ENCODE data around the gene CBX6. TPM values are rescaled to one million over a fixed set of nuclear protein-coding genes. Genes with fewer than 3 reads are reported as not detected.

CBX6 gene
- polyA plus RNA-seq, 2 of the 4 experiments (the other 2 are of a cell fraction) = 9.8 to 24.0 TPM

DNA sequence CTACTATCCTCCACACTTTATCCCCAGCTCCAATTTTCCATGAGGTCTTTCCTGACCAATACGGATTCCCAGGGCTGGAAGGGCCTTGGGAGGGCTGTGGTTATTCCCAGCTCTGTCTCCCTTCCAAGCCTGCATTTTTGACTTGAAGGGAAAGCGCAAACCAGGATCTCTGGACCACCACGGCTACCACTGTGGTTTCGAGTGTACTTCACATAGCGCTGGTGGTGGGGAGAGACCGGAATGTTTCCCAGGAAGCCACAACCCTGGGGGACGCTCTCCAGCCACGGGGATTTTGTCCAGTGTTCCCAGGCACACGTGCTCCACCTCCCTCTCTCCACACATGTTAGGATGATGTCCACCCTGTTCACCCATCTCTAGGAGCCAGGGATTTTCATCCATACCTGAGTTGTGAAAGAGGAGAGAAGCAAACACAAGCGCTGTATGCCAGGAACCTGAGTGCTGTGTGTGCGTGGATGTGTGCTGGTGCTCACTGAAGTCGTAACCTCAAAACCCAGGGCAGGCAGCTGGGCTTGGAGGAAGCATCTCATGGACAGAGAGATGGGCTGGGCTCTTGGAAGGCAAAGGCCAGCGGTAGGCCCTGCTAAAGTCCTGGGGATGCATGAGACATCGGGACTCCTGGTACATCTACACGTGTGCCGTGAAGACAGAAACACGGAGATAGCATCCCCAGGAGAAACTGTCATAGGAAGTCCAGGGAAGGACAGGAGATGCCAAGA lies 26.8 kb downstream of the CBX6 start:
- peaks cover 19% of the 10 kb centered on the region; the same call in 2 of the 3 replicates for H3K4me1 ChIP-seq
- TF ChIP-seq KDM1A (IDR thresholded peaks at IDR 0.05; ENCODE audit: low read depth) = no peak
- TF ChIP-seq HOXB5 (CRISPR knock-in tag; IDR thresholded peaks at IDR 0.05) = no peak
- TF ChIP-seq CEBPB (IDR thresholded peaks at IDR 0.05) = no peak
- TF ChIP-seq CHD2 (IDR thresholded peaks at IDR 0.05; ENCODE audit: low read length, partially characterized antibody) = no peak
- TF ChIP-seq, protein P1, sequence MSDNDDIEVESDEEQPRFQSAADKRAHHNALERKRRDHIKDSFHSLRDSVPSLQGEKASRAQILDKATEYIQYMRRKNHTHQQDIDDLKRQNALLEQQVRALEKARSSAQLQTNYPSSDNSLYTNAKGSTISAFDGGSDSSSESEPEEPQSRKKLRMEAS (IDR thresholded peaks at IDR 0.05) = no peak
- TF ChIP-seq, protein P2, sequence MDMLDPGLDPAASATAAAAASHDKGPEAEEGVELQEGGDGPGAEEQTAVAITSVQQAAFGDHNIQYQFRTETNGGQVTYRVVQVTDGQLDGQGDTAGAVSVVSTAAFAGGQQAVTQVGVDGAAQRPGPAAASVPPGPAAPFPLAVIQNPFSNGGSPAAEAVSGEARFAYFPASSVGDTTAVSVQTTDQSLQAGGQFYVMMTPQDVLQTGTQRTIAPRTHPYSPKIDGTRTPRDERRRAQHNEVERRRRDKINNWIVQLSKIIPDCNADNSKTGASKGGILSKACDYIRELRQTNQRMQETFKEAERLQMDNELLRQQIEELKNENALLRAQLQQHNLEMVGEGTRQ (IDR thresholded peaks at IDR 0.05) = no peak
- TF ChIP-seq, protein P3, sequence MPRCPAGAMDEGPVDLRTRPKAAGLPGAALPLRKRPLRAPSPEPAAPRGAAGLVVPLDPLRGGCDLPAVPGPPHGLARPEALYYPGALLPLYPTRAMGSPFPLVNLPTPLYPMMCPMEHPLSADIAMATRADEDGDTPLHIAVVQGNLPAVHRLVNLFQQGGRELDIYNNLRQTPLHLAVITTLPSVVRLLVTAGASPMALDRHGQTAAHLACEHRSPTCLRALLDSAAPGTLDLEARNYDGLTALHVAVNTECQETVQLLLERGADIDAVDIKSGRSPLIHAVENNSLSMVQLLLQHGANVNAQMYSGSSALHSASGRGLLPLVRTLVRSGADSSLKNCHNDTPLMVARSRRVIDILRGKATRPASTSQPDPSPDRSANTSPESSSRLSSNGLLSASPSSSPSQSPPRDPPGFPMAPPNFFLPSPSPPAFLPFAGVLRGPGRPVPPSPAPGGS (IDR thresholded peaks at IDR 0.05) = no peak
- no peak for TF ChIP-seq MAZ (IDR thresholded peaks at IDR 0.05; ENCODE audit: borderline replicate concordance, low read depth, low read length)
- TF ChIP-seq NFE2L2 (conservative IDR thresholded peaks at IDR 0.05; ENCODE audit: low read length) = no peak
- TF ChIP-seq HOXB13 (CRISPR knock-in tag; IDR thresholded peaks at IDR 0.05; ENCODE audit: low read depth) = no peak
- no peak overlapping the region for H3K27ac ChIP-seq
- no peak overlapping the region for H3K4me2 ChIP-seq
- ChIA-PET CTCF (interaction anchor here (0.7 to 6.2 kb wide), 4 partner anchors 15 to 77 kb away, joined by 4 to 95 read pairs (median 16); no protein-coding TSS in a partner anchor), POLR2A (interaction anchor here (1.4 to 2.2 kb wide), 2 partner anchors 9 to 76 kb away, joined by 4 to 35 read pairs; no protein-coding TSS in a partner anchor)
- no peak overlapping the region for H3K4me3 ChIP-seq
- FAIRE-seq (no peak), DNase-seq (ENCODE audit: low read depth in 1 of 2, low spot score in 1 of 2) (no peak), ATAC-seq (no peak)
- WGBS (ENCODE audit: missing lambda C conversion rate) = 91% methylated on average over 16 of the region's 17 CpGs
- H3K9me3 ChIP-seq = no peaks in the 10 kb centered on the region

DNA sequence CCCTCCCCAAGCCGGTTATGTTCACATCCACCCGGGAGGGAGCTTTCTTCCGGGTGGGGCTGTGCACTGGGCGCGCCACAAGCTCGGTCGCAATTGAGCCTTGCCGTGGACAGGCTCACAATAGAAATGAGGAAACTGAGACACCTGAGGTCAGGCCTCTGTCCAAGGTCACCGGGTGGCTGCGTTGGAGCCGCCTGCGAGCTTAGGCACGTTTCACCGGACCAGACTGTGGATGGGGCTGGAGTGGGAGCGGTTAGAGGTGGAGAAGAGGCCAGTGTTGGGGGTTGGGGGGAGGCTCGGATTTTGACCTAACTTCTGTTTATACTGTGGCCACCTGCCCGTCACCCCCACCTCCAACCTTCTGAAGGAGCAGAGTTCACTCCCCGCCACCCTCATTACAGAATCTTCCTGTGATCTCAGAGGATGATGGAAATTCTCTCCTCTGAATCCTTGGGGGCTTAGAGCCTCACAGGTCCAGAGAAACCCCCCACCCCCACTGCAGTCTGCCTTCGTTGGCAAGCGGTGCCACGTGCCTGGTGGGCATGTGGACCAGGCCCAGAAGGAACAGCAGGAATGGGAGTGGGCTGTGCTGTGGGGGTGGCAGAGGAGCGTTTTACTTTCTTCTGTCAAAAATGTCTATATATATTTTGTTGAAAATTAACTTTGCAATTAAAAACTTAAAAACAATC lies 27.6 kb downstream of the CBX6 start:
- H3K9me3 ChIP-seq = no peaks in the 10 kb centered on the region
- DNase-seq (ENCODE audit: low read depth in 1 of 2, low spot score in 1 of 2) = no peak

More for the DNA sequence above, 27.6 kb downstream of the CBX6 start:
- CTCF ChIA-PET = interaction anchor here (0.6 to 6.2 kb wide), 8 partner anchors 9 to 1188 kb away, joined by 3 to 95 read pairs (median 4); no protein-coding TSS in a partner anchor
- ATAC-seq (no peak), FAIRE-seq (no peak)
- POLR2A ChIA-PET = interaction anchor here (0.6 to 2.2 kb wide), 5 partner anchors 9 to 76 kb away, joined by 3 to 35 read pairs (median 4); no protein-coding TSS in a partner anchor
- H3K4me3 ChIP-seq = peak overlapping the region; percentile 74
- H3K27ac ChIP-seq = peak overlapping the region; percentile 69 to 94
- TF ChIP-seq, protein P4, sequence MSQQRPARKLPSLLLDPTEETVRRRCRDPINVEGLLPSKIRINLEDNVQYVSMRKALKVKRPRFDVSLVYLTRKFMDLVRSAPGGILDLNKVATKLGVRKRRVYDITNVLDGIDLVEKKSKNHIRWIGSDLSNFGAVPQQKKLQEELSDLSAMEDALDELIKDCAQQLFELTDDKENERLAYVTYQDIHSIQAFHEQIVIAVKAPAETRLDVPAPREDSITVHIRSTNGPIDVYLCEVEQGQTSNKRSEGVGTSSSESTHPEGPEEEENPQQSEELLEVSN (IDR thresholded peaks at IDR 0.05; ENCODE audit: borderline replicate concordance, low read depth) = no peak
- TF ChIP-seq HDAC2 (IDR thresholded peaks at IDR 0.05) = no peak
- no peak for TF ChIP-seq JUNB (IDR thresholded peaks at IDR 0.05)
- no peak for TF ChIP-seq RARB (CRISPR knock-in tag; IDR thresholded peaks at IDR 0.05)
- no peak for TF ChIP-seq KDM1A (IDR thresholded peaks at IDR 0.05; ENCODE audit: low read depth)
- no peak for TF ChIP-seq EHMT2 (IDR thresholded peaks at IDR 0.05; ENCODE audit: low read depth)
- no peak for TF ChIP-seq REST (IDR thresholded peaks at IDR 0.05)
- TF ChIP-seq, protein P5, sequence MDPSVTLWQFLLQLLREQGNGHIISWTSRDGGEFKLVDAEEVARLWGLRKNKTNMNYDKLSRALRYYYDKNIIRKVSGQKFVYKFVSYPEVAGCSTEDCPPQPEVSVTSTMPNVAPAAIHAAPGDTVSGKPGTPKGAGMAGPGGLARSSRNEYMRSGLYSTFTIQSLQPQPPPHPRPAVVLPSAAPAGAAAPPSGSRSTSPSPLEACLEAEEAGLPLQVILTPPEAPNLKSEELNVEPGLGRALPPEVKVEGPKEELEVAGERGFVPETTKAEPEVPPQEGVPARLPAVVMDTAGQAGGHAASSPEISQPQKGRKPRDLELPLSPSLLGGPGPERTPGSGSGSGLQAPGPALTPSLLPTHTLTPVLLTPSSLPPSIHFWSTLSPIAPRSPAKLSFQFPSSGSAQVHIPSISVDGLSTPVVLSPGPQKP (IDR thresholded peaks at IDR 0.05; ENCODE audit: low read depth, low read length) = no peak
- TF ChIP-seq ATOH8 (CRISPR knock-in tag; IDR thresholded peaks at IDR 0.05; ENCODE audit: low read depth) = no peak
- no peak for TF ChIP-seq CBX8 (IDR thresholded peaks at IDR 0.05)
- no peak for TF ChIP-seq POLR2AphosphoS2 (conservative IDR thresholded peaks at IDR 0.05; ENCODE audit: low read length)
- TF ChIP-seq NPAS2 (CRISPR knock-in tag; IDR thresholded peaks at IDR 0.05; ENCODE audit: borderline replicate concordance) = no peak
- TF ChIP-seq, protein P2 (IDR thresholded peaks at IDR 0.05) = no peak
- no peak for TF ChIP-seq HOXA7 (CRISPR knock-in tag; IDR thresholded peaks at IDR 0.05)
- 77% methylated on average over 8 of the region's 22 CpGs for WGBS (ENCODE audit: missing lambda C conversion rate)
- peaks cover 22% of the 10 kb centered on the region; the same call in 2 of the 3 replicates for H3K4me1 ChIP-seq
- peak overlapping the region; percentile 92 for H3K4me2 ChIP-seq

Measured in A549 (cell line).